SK-N-MC (cell line): ENCODE data around the gene TRAF3.
"Not testable (repeated sequence)": the region's sequence is repeated elsewhere in the genome, so short reads cannot be mapped to it uniquely, and the experiment has no call there.

ENCODE experiments used
- DNase-seq: peaks from one replicate; pipeline ENCODE4 v3.0.0-alpha.2; 2011; ENCODE audit warnings: low read depth, low spot score
- H3K27ac ChIP-seq: fragments of 200-600 bp; sonication (generic); 2 replicates; pipeline ENCODE4 v1.5.1; 2016; ENCODE audit warnings: mixed run types
- H3K36me3 ChIP-seq: fragments of 200-600 bp; sonication (generic); 2 replicates; pipeline ENCODE4 v1.6.1; 2017; ENCODE audit warnings: antibody characterized with exemption, low read length, mixed read lengths; ENCODE audit not compliant: insufficient read depth
- H3K4me3 ChIP-seq: fragments of 200-600 bp; sonication (generic); 2 replicates; pipeline ENCODE4 v1.5.1; 2016
- H3K9ac ChIP-seq: fragments of 200-600 bp; sonication (generic); 2 replicates; pipeline ENCODE4 v1.8.0; 2017; ENCODE audit warnings: mixed run types, mixed read lengths; ENCODE audit not compliant: insufficient read length
- H3K9me3 ChIP-seq: fragments of 200-600 bp; sonication (generic); 2 replicates; pipeline ENCODE4 v1.6.1; 2017; ENCODE audit warnings: low read depth, mild to moderate bottlenecking, antibody characterized with exemption, low read length, moderate library complexity, mixed read lengths
- EZH2 ChIP-seq: fragments of 200-600 bp; sonication (generic); IDR thresholded peaks from one replicate; pipeline ENCODE4 v1.6.1; 2017; ENCODE audit warnings: antibody characterized with exemption
- FOXP2 ChIP-seq: optimal IDR thresholded peaks from 2 replicates; pipeline ENCODE3; 2011; ENCODE audit warnings: mild to moderate bottlenecking, moderate library complexity; ENCODE audit not compliant: insufficient read depth; ENCODE audit errors: extremely low read length, control extremely low read depth
- POLR2AphosphoS5 ChIP-seq: IDR thresholded peaks from 2 replicates; pipeline ENCODE4 v1.6.1; 2012; ENCODE audit warnings: mild to moderate bottlenecking, low read depth, low read length, borderline replicate concordance

TRAF3 gene

GRCh38 chr14:102853648-102854047 lies 76.4 kb downstream of the TRAF3 start:
- Histone ChIP-seq H3K9me3 (peaks cover 14% of the 10 kb centered on the region; the same call in 1 of the 2 replicates), H3K36me3 (peaks cover 37% of the 10 kb centered on the region), H3K9ac (no peak overlapping the region), H3K4me3 (no peak overlapping the region), H3K27ac (no peak overlapping the region)
- no peak for TF ChIP-seq POLR2AphosphoS5
- no peak for TF ChIP-seq FOXP2
- TF ChIP-seq EZH2 = no peak
- no peak for DNase-seq

GRCh38 chr14:102854091-102854703 lies 76.9 kb downstream of the TRAF3 start:
- Histone ChIP-seq H3K4me3 (no peak overlapping the region), H3K27ac (no peak overlapping the region), H3K9me3 (peaks cover 14% of the 10 kb centered on the region; the same call in 1 of the 2 replicates), H3K36me3 (peaks cover 42% of the 10 kb centered on the region), H3K9ac (no peak overlapping the region)
- TF ChIP-seq FOXP2 (no peak), POLR2AphosphoS5 (no peak), EZH2 (no peak)
- DNase-seq = no peak

GRCh38 chr14:102856179-102856578 lies 78.9 kb downstream of the TRAF3 start:
- DNase-seq = no peak
- Histone ChIP-seq H3K27ac (no peak overlapping the region), H3K4me3 (no peak overlapping the region), H3K9me3 (peaks cover 14% of the 10 kb centered on the region; the same call in 1 of the 2 replicates), H3K9ac (no peak overlapping the region), H3K36me3 (peaks cover 52% of the 10 kb centered on the region)
- no peak for TF ChIP-seq POLR2AphosphoS5
- no peak for TF ChIP-seq EZH2
- no peak for TF ChIP-seq FOXP2

- DNase-seq = no peak
- Histone ChIP-seq H3K36me3 (peaks cover 57% of the 10 kb centered on the region), H3K9ac (no peak overlapping the region), H3K9me3 (peaks cover 18% of the 10 kb centered on the region; the same call in 1 of the 2 replicates), H3K4me3 (no peak overlapping the region), H3K27ac (no peak overlapping the region)
- TF ChIP-seq FOXP2 (no peak), EZH2 (no peak), POLR2AphosphoS5 (no peak)
Observed at GRCh38 chr14:102857444-102857843, 80.2 kb downstream of the TRAF3 start.

- Histone ChIP-seq H3K4me3 (no peak overlapping the region), H3K9me3 (peaks cover 11% of the 10 kb centered on the region; the same call in 1 of the 2 replicates), H3K9ac (no peak overlapping the region), H3K36me3 (peaks cover 57% of the 10 kb centered on the region), H3K27ac (no peak overlapping the region)
- TF ChIP-seq FOXP2 = no peak
- no peak for TF ChIP-seq POLR2AphosphoS5
- no peak for TF ChIP-seq EZH2
- no peak for DNase-seq
Observed at GRCh38 chr14:102859911-102860310, 82.7 kb downstream of the TRAF3 start.

GRCh38 chr14:102862154-102862773 lies 85.0 kb downstream of the TRAF3 start:
- H3K9ac ChIP-seq = no peak overlapping the region
- peak overlapping the region; percentile 54; the same call in 1 of the 2 replicates for H3K27ac ChIP-seq
- peaks cover 11% of the 10 kb centered on the region; the same call in 1 of the 2 replicates for H3K9me3 ChIP-seq
- TF ChIP-seq FOXP2 = no peak
- no peak for TF ChIP-seq EZH2
- no peak for TF ChIP-seq POLR2AphosphoS5
- peaks cover 48% of the 10 kb centered on the region for H3K36me3 ChIP-seq
- DNase-seq = no peak
- no peak overlapping the region for H3K4me3 ChIP-seq

- Histone ChIP-seq H3K36me3 (peaks cover 39% of the 10 kb centered on the region), H3K9ac (no peak overlapping the region), H3K9me3 (peaks cover 4% of the 10 kb centered on the region; the same call in 1 of the 2 replicates), H3K4me3 (no peak overlapping the region), H3K27ac (no peak overlapping the region)
- no peak for TF ChIP-seq POLR2AphosphoS5
- TF ChIP-seq EZH2 = no peak
- no peak for TF ChIP-seq FOXP2
- no peak for DNase-seq
Observed at GRCh38 chr14:102863381-102863780, 86.1 kb downstream of the TRAF3 start.

- not testable (repeated sequence) for DNase-seq, H3K4me3 ChIP-seq, H3K9ac ChIP-seq, H3K9me3 ChIP-seq, H3K27ac ChIP-seq
- peaks cover 38% of the 10 kb centered on the region; the same call in 1 of the 2 replicates for H3K36me3 ChIP-seq
Observed at GRCh38 chr14:102865916-102866315, 88.7 kb downstream of the TRAF3 start.

GRCh38 chr14:102866982-102867761 lies 89.9 kb downstream of the TRAF3 start:
- no peak overlapping the region for H3K27ac ChIP-seq
- no peak for TF ChIP-seq FOXP2
- TF ChIP-seq POLR2AphosphoS5 = no peak
- TF ChIP-seq EZH2 = no peak
- H3K9me3 ChIP-seq = no peaks in the 10 kb centered on the region; the same call in 1 of the 2 replicates
- no peak for DNase-seq
- no peak overlapping the region for H3K9ac ChIP-seq
- H3K36me3 ChIP-seq = peaks cover 45% of the 10 kb centered on the region
- no peak overlapping the region for H3K4me3 ChIP-seq
